ENCODE measurements around the gene CD79A.
"Not testable (repeated sequence)": the region's sequence is repeated elsewhere in the genome, so short reads cannot be mapped to it uniquely, and the experiment has no call there.

Gene CD79A

DNA sequence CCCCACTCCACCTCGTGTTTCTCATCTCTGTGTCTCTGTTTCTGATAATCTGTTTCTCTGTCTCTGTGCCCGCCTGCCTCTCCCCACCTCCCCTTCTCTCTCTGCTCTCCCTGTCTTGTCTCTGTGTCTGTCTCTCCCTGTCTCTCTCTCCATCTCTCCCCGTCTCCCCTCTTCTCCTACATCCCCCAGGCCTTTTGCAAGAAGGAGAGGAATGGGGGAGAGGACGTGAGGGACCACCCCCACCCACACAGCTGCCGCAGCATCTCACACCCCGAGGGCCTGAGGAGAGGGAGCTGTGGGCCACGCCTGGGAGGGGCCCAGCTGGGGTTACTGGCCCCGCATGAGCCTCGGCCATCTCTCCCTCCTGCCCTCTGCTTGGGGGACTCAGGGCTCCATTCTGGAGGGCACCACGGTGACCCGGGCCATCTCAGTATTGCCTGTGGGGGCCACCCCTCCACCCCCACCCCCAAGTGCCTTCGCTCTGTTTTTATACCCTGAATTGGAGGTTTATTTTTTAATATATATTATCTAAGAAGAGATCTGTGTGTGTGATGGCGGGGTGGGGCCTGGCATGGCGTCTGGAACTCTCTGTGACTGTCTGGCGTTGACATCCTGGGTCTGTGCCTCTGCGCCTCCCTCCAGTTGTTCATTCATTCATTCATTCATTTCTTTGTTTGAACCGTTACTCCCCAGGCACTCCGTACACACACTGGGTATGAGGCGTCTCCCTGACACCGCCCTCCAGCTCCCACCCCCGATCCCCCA, 30.0 kb downstream of the CD79A start:
- DNase-seq = no peak

- no peak for DNase-seq
These were observed 31.0 kb downstream of the CD79A start for GRCh38 chr19:41907994-41908615.

DNA sequence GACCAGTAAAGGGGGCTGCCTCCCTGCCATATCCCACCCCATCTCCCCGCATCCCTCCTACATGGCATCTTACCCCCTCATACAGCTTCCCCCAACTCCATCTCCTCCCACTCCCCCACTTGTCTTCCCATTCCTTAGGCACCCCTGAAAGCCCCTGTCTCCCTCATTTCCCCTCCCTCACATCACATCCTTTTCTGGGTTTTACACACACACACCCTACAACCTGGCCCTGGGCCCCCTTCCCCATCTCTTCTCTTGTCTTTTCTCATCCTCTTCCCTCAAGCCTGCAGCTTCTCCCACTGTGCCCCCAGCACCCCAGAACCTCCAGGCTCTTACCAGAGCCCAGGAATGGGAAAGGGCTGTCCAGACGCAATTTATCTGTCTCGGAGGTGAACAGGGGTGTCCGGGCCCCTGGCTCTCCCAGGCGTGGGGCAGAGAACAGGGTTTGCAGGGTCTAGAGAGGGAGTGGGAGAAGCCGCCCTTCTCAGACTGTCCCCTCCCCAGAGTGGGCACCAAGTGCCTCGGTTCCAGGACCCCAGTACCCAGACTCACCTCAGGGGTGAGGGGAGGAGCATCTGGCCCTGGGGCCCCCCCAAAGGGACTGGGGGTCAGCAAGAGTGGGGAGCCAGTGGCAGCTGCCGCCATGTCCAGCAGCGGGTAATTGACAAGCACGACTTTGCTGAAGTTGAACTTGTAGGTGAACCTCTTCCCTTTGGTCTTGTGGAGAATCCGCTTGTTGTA, 31.8 kb downstream of the CD79A start:
- DNase-seq = no peak

DNA sequence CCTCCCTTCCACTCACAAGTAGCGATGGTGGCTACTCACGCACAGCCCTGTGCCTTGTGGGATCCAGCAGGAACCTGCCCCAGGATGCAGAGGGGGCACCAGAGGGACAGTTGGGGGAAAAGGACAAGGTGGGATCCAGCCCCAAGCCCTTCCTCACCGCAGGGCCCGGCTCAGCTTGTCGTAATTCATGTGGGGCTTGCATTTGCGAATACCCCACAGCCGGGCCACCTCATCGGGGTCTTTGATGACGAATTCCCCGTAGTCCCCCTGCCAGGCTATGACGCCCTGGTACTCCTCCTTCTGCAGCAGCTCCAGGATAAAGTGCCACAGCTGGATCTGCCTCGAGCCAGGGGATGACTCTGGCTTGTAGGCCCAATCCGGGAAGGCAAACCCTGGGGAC, 32.6 kb downstream of the CD79A start:
- DNase-seq = no peak

DNA sequence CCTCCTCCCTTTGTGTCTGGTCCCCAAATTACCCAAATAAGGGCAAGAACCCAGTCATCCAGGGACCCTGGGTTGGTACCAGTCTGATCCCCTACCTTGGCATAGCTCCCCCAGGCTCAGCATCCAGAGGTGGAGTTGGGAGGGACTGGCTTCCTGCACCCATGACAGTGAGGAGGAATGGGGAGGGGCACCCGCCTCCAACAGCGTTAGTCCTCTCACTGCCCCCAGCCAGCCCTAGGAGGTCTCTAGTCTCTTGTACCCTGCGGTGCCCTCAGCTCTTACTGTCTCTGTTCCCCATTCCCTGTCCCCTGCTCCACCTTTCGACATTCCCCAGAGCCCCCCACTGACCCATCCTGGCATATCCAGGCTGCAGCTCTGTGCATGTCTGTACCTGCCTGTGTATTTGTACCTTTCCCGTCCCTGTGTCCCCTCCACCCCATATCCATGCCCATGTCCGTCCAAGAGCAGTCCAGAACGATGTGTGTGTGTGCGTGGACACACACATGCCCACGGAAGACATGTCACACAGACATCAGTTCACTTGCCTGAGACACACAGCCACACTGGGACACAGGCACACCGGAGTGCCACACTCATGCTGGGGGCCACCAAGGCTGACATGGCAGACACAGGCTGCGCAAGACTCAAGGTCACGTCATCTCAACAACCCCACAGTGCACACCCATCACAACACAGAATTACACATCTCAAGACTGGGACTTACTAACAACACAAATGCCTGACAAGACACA, 33.3 kb downstream of the CD79A start:
- no peak for DNase-seq

DNA sequence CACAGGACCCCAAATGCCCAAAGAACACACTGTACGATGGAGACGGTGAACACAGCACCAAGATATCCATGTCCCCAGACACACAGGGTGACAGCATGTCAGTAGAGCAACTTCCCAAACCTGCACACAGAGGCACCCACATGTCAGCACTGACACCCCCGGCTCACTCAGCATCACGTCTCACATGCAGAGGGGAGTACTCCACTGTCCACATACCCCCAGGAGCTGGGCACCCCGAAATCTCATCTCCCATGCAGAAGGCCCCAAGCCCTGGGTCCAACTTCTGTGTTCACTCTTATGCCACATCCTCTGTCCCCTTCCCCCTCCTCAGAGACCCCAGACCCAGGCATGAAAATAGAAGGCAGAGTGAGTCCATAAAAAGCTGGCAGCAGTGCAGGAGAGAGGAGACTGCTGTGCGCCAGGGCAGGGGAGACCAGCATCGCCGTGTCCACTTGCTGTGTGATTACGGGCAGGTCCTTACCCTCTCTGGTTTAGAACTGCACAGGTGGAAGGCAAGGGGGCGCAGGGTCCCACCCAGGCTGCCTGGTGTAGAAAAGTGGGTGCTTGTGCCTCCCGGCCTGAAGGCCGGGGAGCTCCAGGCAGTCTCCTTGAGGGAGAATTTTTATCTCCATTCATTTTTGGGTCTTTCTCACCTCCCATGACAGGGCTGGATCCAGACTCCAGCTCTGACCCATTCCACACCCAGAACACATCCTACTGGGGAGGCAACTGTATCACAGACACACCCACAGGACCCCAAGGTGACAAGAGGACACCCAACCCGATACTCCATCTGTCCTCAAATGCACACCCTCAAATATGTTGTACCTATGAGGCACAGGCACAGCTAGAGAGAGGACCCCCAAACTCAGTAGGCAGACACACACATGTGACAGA, 34.2 kb downstream of the CD79A start:
- no peak for DNase-seq

- DNase-seq = no peak
These were observed 35.0 kb downstream of the CD79A start for GRCh38 chr19:41911889-41912731.

DNA sequence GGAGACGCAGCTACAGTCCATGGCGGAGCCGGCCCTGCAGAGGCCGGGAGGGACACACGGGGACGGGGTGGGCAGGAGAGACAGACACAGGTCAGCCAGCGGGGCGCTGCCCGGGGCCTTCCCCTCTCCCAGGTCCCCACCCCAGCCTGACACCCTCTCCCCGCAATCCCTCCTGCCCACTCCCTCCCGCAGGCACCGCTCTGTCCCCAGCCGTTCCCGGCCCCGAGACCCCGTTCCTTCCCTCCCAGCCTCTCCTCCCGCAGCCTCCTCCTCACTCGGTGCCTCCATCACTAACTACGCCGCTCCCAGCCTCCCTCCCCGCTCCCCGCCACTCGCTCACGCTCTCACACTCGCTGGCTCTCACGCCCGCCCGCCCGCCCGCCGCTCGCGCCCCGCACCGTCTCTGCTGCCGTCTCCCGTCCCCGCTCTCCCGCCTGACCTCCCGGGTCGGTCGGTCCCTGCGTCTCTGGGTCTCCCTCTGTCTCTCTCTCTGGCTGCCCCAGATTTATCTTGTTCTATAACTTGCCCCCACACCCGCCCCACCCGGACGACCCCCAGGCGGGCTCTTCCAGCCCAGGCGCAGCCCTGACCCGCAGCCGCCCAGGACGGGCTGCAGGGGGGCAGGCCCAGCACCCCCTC, 35.9 kb downstream of the CD79A start:
- no peak for DNase-seq

DNA sequence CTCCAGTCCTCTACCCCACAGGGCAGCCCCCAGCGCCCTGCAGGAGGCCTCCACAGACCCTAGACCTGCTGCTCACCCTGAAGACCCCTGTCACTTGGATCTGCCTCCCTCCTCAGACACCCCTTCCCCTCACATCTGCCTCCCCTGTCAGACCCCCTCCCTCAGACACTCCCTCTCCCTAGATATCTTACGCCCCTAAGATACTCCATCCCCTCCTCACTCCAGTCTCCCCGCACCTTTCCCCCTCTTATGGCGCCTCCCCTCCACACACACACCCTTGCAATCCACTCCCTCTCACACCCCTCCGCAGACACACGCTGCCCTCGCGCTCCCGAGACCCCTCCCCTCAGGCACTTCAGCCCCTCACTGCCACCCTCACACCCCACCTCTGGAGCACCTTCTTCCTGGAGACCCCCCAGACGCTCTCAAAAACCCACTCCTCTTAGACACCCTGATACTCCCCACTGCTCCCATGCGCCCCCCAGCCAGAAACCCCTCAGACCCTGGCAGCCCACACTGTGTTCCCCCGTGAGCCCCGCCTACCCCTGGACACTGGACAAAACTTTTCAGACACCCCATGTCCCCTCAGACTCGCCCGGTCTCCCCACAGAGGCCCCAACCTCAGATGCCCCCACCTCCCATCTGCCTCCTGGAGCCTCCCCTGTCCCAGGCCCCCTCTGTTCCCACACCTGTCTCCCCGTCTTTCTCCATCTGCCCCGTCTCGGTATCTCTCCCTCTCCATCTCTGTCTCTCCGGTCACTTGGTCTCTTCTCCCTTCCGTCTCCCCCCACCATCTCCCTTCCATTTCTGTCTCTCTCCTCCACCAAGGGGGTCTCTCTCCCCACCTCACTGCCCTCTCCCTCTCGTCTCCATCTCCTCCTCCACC, 36.7 kb downstream of the CD79A start:
- no peak for DNase-seq

GRCh38 chr19:41914424-41914834, 37.4 kb downstream of the CD79A start:
- not testable (repeated sequence) for DNase-seq

DNA sequence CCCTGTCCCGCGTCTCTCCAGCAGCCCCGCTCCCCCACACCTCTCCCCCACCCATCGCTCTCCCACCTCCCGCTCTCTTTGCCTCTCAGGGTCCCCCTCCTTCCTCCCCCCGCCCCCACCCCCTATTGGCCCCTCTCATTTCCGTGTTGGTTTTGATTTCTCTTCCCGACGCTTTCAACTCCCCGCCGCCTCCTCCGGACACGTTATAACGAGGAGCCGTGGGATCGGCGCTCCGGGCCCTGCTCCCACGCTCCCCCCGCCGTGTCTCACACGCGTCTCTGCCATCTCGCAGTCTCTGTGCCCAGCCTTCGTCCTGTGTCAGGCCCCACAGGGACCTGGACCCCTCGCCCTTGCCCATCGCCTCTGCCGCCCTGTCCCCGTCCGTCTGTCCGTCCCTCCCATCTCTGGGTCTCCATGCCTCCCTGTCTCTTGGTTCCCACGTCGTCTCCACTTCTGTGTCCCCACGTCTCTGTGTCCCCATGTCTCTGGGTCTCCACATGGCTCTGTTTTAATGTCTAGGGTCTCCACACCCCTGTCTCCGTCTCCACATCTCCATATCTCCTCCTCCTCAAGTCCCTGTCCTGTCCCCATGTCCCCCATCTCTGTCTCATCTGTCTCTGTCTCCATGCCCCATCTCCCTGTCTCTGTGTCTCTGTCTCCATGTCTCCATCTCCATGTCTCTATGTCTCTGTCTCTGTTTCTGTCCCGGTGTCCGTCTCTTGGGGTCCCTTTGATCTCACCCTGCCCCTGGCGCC, 38.1 kb downstream of the CD79A start:
- DNase-seq = no peak

DNA sequence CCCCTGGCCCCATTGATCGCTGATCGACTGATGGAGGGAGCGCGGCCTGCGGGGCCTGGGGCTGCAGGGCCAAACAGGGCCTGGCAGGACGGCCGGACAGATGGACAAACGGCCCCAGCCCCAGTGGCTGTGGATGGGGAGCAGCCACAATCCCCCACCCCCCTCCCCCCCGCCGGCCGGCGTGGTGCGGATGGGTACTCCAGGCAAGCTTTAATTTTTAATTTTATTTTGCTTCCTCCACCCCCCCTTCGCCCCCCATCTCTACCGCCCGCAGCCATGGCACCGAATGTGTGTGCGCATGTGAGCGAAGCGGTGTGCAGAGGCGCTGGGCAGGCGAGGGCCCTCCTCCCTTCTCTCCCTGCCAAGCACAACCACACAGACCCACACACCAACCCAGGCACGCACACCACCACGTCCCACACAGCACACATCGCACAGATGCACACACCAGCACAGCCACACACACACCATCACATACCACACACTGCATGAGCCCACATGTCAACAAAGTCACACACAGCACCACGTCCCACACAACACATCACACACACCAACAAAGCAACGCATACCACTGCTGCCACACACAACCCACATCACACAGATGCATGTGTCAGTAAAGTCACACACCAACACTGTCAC, 38.8 kb downstream of the CD79A start:
- DNase-seq = no peak

- DNase-seq = no peak
These were observed 40.6 kb downstream of the CD79A start for GRCh38 chr19:41917676-41918075.

- no peak for DNase-seq
These were observed 41.0 kb downstream of the CD79A start for GRCh38 chr19:41918095-41918494.

GRCh38 chr19:41918653-41919244, 41.7 kb downstream of the CD79A start:
- no peak for DNase-seq

- DNase-seq = no peak
These were observed 43.1 kb downstream of the CD79A start for GRCh38 chr19:41919948-41920712.
